ENCODE results near the gene SLC36A1.
"Not testable (repeated sequence)": the region's sequence is repeated elsewhere in the genome, so short reads cannot be mapped to it uniquely, and the experiment has no call there.

The SLC36A1 gene

GRCh38 chr5:151447174-151448037, at the start of gene SLC36A1:
Gene SLC36A1, plus strand, starts transcription at chr5:151447603. Its CDS starts 11,190 bp downstream, at chr5:151458793.
- no peaks in the 10 kb centered on the region for H3K36me3 ChIP-seq (ENCODE audit: insufficient read depth, low read length)
- H3K4me3 ChIP-seq (ENCODE audit: low read depth, low read length) = peak within 1 kb of the TSS; percentile 89
- H3K27me3 ChIP-seq (ENCODE audit: insufficient read depth, low read length) = peaks cover 8% of the 10 kb centered on the region
- no peak within 1 kb of the TSS for H3K27ac ChIP-seq (ENCODE audit: low read depth, low read length)
- H3K4me1 ChIP-seq (ENCODE audit: control insufficient read depth, insufficient read depth, low read length, unreplicated experiment) = peaks cover 13% of the 10 kb centered on the region
- peak within 1 kb of the TSS; percentile 86 for H2AFZ ChIP-seq (ENCODE audit: low read length, unreplicated experiment)
- peaks cover 2% of the 10 kb centered on the region for H3K79me2 ChIP-seq (ENCODE audit: control insufficient read depth, insufficient read depth, low read length, unreplicated experiment)

- Histone ChIP-seq H3K4me3 (ENCODE audit: low read depth, low read length) (no peak overlapping the region), H2AFZ (ENCODE audit: low read length, unreplicated experiment) (no peak overlapping the region), H3K36me3 (ENCODE audit: insufficient read depth, low read length) (no peaks in the 10 kb centered on the region), H3K27ac (ENCODE audit: low read depth, low read length) (no peak overlapping the region), H3K4me1 (ENCODE audit: control insufficient read depth, insufficient read depth, low read length, unreplicated experiment) (no peaks in the 10 kb centered on the region), H3K79me2 (ENCODE audit: control insufficient read depth, insufficient read depth, low read length, unreplicated experiment) (no peaks in the 10 kb centered on the region), H3K27me3 (ENCODE audit: insufficient read depth, low read length) (peaks cover 82% of the 10 kb centered on the region)
These were observed 41.9 kb upstream of the SLC36A1 start for GRCh38 chr5:151405334-151406160.

GRCh38 chr5:151406322-151406947, 41.0 kb upstream of the SLC36A1 start:
- Histone ChIP-seq H3K27me3 (ENCODE audit: insufficient read depth, low read length) (peaks cover 82% of the 10 kb centered on the region), H3K4me1 (ENCODE audit: control insufficient read depth, insufficient read depth, low read length, unreplicated experiment) (no peaks in the 10 kb centered on the region), H2AFZ (ENCODE audit: low read length, unreplicated experiment) (no peak overlapping the region), H3K27ac (ENCODE audit: low read depth, low read length) (no peak overlapping the region), H3K79me2 (ENCODE audit: control insufficient read depth, insufficient read depth, low read length, unreplicated experiment) (no peaks in the 10 kb centered on the region), H3K4me3 (ENCODE audit: low read depth, low read length) (no peak overlapping the region), H3K36me3 (ENCODE audit: insufficient read depth, low read length) (no peaks in the 10 kb centered on the region)

- peaks cover 81% of the 10 kb centered on the region for H3K27me3 ChIP-seq (ENCODE audit: insufficient read depth, low read length)
- H3K4me1 ChIP-seq (ENCODE audit: control insufficient read depth, insufficient read depth, low read length, unreplicated experiment) = no peaks in the 10 kb centered on the region
- no peak overlapping the region for H3K27ac ChIP-seq (ENCODE audit: low read depth, low read length)
- H2AFZ ChIP-seq (ENCODE audit: low read length, unreplicated experiment) = no peak overlapping the region
- no peaks in the 10 kb centered on the region for H3K79me2 ChIP-seq (ENCODE audit: control insufficient read depth, insufficient read depth, low read length, unreplicated experiment)
- H3K4me3 ChIP-seq (ENCODE audit: low read depth, low read length) = no peak overlapping the region
- H3K36me3 ChIP-seq (ENCODE audit: insufficient read depth, low read length) = no peaks in the 10 kb centered on the region
These were observed 38.7 kb upstream of the SLC36A1 start for GRCh38 chr5:151408591-151409230.

- H3K4me1 ChIP-seq (ENCODE audit: control insufficient read depth, insufficient read depth, low read length, unreplicated experiment) = no peaks in the 10 kb centered on the region
- H3K27ac ChIP-seq (ENCODE audit: low read depth, low read length) = no peak overlapping the region
- H3K79me2 ChIP-seq (ENCODE audit: control insufficient read depth, insufficient read depth, low read length, unreplicated experiment) = no peaks in the 10 kb centered on the region
- H3K27me3 ChIP-seq (ENCODE audit: insufficient read depth, low read length) = peaks cover 71% of the 10 kb centered on the region
- no peak overlapping the region for H2AFZ ChIP-seq (ENCODE audit: low read length, unreplicated experiment)
- no peak overlapping the region for H3K4me3 ChIP-seq (ENCODE audit: low read depth, low read length)
- no peaks in the 10 kb centered on the region for H3K36me3 ChIP-seq (ENCODE audit: insufficient read depth, low read length)
These were observed 33.6 kb upstream of the SLC36A1 start for GRCh38 chr5:151413800-151414199.

GRCh38 chr5:151414536-151414935, 32.9 kb upstream of the SLC36A1 start:
- H3K4me3 ChIP-seq (ENCODE audit: low read depth, low read length) = no peak overlapping the region
- no peaks in the 10 kb centered on the region for H3K36me3 ChIP-seq (ENCODE audit: insufficient read depth, low read length)
- no peak overlapping the region for H2AFZ ChIP-seq (ENCODE audit: low read length, unreplicated experiment)
- no peak overlapping the region for H3K27ac ChIP-seq (ENCODE audit: low read depth, low read length)
- no peaks in the 10 kb centered on the region for H3K79me2 ChIP-seq (ENCODE audit: control insufficient read depth, insufficient read depth, low read length, unreplicated experiment)
- peaks cover 64% of the 10 kb centered on the region for H3K27me3 ChIP-seq (ENCODE audit: insufficient read depth, low read length)
- no peaks in the 10 kb centered on the region for H3K4me1 ChIP-seq (ENCODE audit: control insufficient read depth, insufficient read depth, low read length, unreplicated experiment)

- no peak overlapping the region for H2AFZ ChIP-seq (ENCODE audit: low read length, unreplicated experiment)
- H3K27ac ChIP-seq (ENCODE audit: low read depth, low read length) = no peak overlapping the region
- no peaks in the 10 kb centered on the region for H3K79me2 ChIP-seq (ENCODE audit: control insufficient read depth, insufficient read depth, low read length, unreplicated experiment)
- peaks cover 45% of the 10 kb centered on the region for H3K27me3 ChIP-seq (ENCODE audit: insufficient read depth, low read length)
- H3K4me1 ChIP-seq (ENCODE audit: control insufficient read depth, insufficient read depth, low read length, unreplicated experiment) = no peaks in the 10 kb centered on the region
- H3K36me3 ChIP-seq (ENCODE audit: insufficient read depth, low read length) = no peaks in the 10 kb centered on the region
- no peak overlapping the region for H3K4me3 ChIP-seq (ENCODE audit: low read depth, low read length)
These were observed 29.7 kb upstream of the SLC36A1 start for GRCh38 chr5:151417712-151418111.

- no peak overlapping the region for H3K4me3 ChIP-seq (ENCODE audit: low read depth, low read length)
- no peak overlapping the region for H2AFZ ChIP-seq (ENCODE audit: low read length, unreplicated experiment)
- H3K27ac ChIP-seq (ENCODE audit: low read depth, low read length) = no peak overlapping the region
- no peaks in the 10 kb centered on the region for H3K36me3 ChIP-seq (ENCODE audit: insufficient read depth, low read length)
- H3K27me3 ChIP-seq (ENCODE audit: insufficient read depth, low read length) = peaks cover 45% of the 10 kb centered on the region
- H3K4me1 ChIP-seq (ENCODE audit: control insufficient read depth, insufficient read depth, low read length, unreplicated experiment) = no peaks in the 10 kb centered on the region
- no peaks in the 10 kb centered on the region for H3K79me2 ChIP-seq (ENCODE audit: control insufficient read depth, insufficient read depth, low read length, unreplicated experiment)
These were observed 27.3 kb upstream of the SLC36A1 start for GRCh38 chr5:151420127-151420526.

GRCh38 chr5:151424892-151425523, 22.4 kb upstream of the SLC36A1 start:
- no peaks in the 10 kb centered on the region for H3K36me3 ChIP-seq (ENCODE audit: insufficient read depth, low read length)
- no peak overlapping the region for H2AFZ ChIP-seq (ENCODE audit: low read length, unreplicated experiment)
- no peaks in the 10 kb centered on the region for H3K79me2 ChIP-seq (ENCODE audit: control insufficient read depth, insufficient read depth, low read length, unreplicated experiment)
- no peak overlapping the region for H3K4me3 ChIP-seq (ENCODE audit: low read depth, low read length)
- no peaks in the 10 kb centered on the region for H3K4me1 ChIP-seq (ENCODE audit: control insufficient read depth, insufficient read depth, low read length, unreplicated experiment)
- H3K27me3 ChIP-seq (ENCODE audit: insufficient read depth, low read length) = peaks cover 52% of the 10 kb centered on the region
- H3K27ac ChIP-seq (ENCODE audit: low read depth, low read length) = no peak overlapping the region

GRCh38 chr5:151426347-151426746, 21.1 kb upstream of the SLC36A1 start:
- H3K27me3 ChIP-seq (ENCODE audit: insufficient read depth, low read length) = peaks cover 57% of the 10 kb centered on the region
- not testable (repeated sequence) for H3K36me3 ChIP-seq (ENCODE audit: insufficient read depth, low read length); H3K79me2 ChIP-seq (ENCODE audit: control insufficient read depth, insufficient read depth, low read length, unreplicated experiment); H3K27ac ChIP-seq (ENCODE audit: low read depth, low read length); H2AFZ ChIP-seq (ENCODE audit: low read length, unreplicated experiment); H3K4me3 ChIP-seq (ENCODE audit: low read depth, low read length); H3K4me1 ChIP-seq (ENCODE audit: control insufficient read depth, insufficient read depth, low read length, unreplicated experiment)

All from ACC112 (cell line).